ENCODE data around the gene NHP2.

DNA sequence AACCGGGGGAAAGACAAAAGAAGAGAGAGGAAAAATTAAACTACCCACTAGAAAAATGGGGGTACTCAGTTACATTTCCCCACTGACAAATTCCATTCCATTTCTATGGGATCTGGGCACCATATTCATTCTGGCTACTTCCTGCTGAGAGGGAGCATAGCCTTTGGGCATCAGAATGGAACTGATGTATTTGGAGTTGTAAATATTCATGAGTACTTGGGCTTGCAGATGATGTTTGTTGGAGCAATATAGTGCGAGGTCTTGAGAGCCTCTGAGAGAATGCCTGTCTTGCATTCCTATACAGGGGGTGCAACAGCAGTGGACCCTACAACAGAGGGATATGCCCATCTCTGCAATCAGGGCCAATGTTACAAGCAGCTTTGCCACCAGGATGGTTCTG lies 16.8 kb upstream of the NHP2 start:
- no peak for TF ChIP-seq ZNF561 (CRISPR knock-in tag; conservative IDR thresholded peaks at IDR 0.05)
- no peak for TF ChIP-seq ZBTB43 (CRISPR knock-in tag; IDR thresholded peaks at IDR 0.05)
- no peak for TF ChIP-seq NRF1 (conservative IDR thresholded peaks at IDR 0.05 in 1 of 2, IDR thresholded peaks at IDR 0.05 in 1 of 2)
- no peak for TF ChIP-seq CEBPG (CRISPR knock-in tag; IDR thresholded peaks at IDR 0.05)
- TF ChIP-seq CEBPG (tag; conservative IDR thresholded peaks at IDR 0.05 in 1 of 2, IDR thresholded peaks at IDR 0.05 in 1 of 2), result no peak
- no peak for TF ChIP-seq SMC3 (conservative IDR thresholded peaks at IDR 0.05; ENCODE audit: insufficient read depth, low read depth, low read length)
- no peak for TF ChIP-seq ZNF668 (CRISPR knock-in tag; IDR thresholded peaks at IDR 0.05)
- no peak for TF ChIP-seq SNAPC5 (CRISPR knock-in tag; IDR thresholded peaks at IDR 0.05)
- no peak for TF ChIP-seq NFE2L1 (tag; IDR thresholded peaks at IDR 0.05; ENCODE audit: borderline replicate concordance, low read depth)
- TF ChIP-seq CTCF (IDR thresholded peaks at IDR 0.05 in 2 of 3, conservative IDR thresholded peaks at IDR 0.05 in 1 of 3; ENCODE audit: insufficient read depth in 2 of 3, low read depth in 1 of 3, low read length in 3 of 3), result no peak
- no peak for TF ChIP-seq STAT6 (CRISPR knock-in tag; IDR thresholded peaks at IDR 0.05)
- TF ChIP-seq, protein P1, sequence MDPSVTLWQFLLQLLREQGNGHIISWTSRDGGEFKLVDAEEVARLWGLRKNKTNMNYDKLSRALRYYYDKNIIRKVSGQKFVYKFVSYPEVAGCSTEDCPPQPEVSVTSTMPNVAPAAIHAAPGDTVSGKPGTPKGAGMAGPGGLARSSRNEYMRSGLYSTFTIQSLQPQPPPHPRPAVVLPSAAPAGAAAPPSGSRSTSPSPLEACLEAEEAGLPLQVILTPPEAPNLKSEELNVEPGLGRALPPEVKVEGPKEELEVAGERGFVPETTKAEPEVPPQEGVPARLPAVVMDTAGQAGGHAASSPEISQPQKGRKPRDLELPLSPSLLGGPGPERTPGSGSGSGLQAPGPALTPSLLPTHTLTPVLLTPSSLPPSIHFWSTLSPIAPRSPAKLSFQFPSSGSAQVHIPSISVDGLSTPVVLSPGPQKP (CRISPR knock-in tag; IDR thresholded peaks at IDR 0.05), result no peak
- TF ChIP-seq TGIF2 (CRISPR knock-in tag; IDR thresholded peaks at IDR 0.05), result no peak

All from K562 (cell line).